GM12801 (cell line): ENCODE data around the gene ZBTB3.

Experiments used
- TF ChIP-seq, protein P1 (sequence below): IDR thresholded peaks from one replicate; pipeline ENCODE4 v1.5.1; 2011; ENCODE audit warnings: control low read depth; ENCODE audit not compliant: insufficient read length; ENCODE audit errors: extremely low read depth

ZBTB3 gene

DNA sequence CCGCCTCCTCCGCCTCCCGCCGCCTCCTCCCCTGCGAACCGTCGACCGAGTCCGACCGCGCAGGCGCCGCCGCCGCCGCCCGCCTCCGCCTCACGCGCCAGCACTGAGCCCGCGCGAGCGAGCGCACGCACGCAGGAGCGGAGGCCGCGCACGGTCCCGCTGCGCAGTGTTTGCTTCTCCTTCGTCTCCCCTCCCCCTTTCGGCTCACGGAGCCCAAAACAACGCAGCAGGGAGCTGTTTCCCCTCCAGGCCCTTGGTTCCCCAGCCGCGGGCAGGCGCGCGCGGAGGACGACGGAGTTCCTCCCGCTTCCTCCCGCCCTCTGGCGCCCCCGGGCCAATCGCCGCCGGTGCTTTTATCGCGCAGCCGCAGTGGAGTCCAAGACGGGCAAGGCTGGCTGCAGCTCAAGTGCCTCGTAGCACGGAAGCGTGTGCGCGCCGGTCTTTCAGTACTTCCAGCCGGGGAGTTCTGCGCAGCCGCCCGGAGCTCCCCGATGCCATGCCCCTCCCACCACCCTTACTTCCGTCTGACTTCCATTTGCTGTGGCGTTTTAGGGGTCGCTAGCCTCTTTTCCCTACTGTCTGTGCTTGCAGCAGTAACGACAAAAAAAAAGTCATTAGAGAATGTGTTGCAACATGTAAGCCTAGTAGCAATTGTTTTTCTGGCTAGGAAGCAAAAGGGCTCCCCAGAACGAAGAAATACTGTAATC, 26.6 kb downstream of the ZBTB3 start, which contains the start of gene HNRNPUL2:
Gene HNRNPUL2 (minus strand): TSS at position 293 of the 707 bp plus-strand sequence. CDS start 301 bp downstream, outside the sequence.
- TF ChIP-seq, protein P1, sequence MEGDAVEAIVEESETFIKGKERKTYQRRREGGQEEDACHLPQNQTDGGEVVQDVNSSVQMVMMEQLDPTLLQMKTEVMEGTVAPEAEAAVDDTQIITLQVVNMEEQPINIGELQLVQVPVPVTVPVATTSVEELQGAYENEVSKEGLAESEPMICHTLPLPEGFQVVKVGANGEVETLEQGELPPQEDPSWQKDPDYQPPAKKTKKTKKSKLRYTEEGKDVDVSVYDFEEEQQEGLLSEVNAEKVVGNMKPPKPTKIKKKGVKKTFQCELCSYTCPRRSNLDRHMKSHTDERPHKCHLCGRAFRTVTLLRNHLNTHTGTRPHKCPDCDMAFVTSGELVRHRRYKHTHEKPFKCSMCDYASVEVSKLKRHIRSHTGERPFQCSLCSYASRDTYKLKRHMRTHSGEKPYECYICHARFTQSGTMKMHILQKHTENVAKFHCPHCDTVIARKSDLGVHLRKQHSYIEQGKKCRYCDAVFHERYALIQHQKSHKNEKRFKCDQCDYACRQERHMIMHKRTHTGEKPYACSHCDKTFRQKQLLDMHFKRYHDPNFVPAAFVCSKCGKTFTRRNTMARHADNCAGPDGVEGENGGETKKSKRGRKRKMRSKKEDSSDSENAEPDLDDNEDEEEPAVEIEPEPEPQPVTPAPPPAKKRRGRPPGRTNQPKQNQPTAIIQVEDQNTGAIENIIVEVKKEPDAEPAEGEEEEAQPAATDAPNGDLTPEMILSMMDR, result no peak

DNA sequence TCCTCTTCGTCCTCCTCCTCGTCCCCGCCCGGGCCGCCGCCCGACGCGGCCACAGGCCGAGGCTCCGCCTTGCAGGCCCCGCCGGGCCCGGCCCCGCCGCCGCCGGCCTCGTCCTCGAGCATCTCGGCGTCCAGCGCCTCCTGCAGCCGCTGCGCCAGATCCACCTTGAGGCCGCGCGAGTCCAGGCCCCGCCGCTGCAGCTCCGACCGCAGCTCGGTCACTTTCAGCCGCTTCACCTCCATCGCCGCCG, 27.1 kb downstream of the ZBTB3 start:
- TF ChIP-seq, protein P1, result no peak

GRCh38 chr11:62726156-62726914, 27.6 kb downstream of the ZBTB3 start:
- TF ChIP-seq, protein P1, result no peak

DNA sequence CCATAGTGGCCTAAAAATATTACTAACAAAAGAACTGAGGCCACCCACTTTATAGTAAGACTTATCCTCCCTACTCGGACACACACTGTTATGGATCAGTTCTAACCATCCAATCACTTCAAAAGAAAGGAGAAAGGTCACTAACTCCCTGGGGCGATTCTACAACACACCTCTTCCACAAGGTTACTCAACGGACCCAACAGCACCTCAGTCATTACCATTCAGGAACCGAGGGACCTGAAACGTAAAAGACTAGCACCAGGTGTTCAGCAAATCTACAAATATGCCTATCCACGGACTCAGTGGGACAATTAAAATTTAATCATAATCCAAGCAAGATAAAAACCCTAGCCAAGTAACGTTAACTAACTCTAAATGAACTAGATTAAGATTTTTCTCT, 28.3 kb downstream of the ZBTB3 start:
- TF ChIP-seq, protein P1, result no peak

DNA sequence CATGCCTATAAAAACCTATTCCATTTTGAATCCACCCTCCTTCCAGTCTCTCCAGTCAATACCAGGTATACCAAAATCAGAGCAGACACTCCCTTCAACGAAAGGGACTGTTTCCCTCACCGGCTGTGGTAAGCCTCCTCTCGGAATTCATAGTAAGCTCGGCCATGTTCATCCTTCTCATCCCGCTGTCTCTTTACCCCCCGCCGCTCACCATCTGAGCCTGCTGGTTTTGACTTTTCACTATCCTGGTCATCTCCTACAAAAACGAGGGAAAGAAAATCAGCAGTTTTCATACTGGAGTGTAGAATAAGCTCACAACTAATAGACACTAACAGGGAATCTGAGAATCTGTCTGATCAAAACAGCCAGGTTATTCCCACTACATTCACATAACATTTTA, 29.8 kb downstream of the ZBTB3 start:
- TF ChIP-seq, protein P1, result no peak

GRCh38 chr11:62721994-62722393, 32.0 kb downstream of the ZBTB3 start:
- TF ChIP-seq, protein P1, result no peak

DNA sequence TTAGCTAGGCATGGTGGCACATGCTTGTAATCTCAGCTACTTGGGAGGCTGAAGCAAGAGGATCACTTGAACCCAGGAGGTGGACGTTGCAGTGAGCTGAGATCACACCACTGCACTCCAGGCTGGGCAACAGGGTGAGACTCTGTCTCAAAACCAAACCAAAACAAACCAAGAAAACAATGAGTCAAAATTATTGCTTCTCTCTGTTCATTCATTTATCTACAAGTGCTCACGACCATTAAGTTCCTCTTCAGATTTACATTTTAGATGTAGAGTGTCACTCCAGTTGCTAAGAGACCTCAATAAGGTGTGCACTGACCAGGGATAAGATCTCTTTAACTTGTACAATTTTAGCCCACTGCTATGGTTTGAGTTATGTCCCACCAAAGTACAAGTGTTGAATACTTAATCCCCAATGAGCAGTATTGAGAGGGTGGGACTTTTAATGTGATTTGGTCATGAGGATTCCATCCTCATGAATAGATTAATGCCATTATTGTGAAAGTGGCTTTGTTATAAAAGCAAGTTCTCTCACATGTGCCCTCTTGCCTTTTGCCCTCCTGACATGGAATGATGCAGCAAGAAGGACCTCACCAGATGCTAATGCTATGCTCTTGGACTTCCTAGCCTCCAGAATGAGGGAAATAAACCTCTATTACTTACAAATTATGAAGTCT, 34.5 kb downstream of the ZBTB3 start:
- TF ChIP-seq, protein P1, result no peak
